Neural cell (in vitro differentiated cells): Measurements from ENCODE around the gene LAGE3. TPM values are rescaled to one million over a fixed set of nuclear protein-coding genes. Genes with fewer than 3 reads are reported as not detected.

ENCODE experiments used
- H2AFZ ChIP-seq: fragments of 200-600, 300-800 bp; sonication (generic), shearing (Covaris generic); 2 replicates; pipeline ENCODE4 v1.6.0; 2014; ENCODE audit warnings: low read depth, mild to moderate bottlenecking, antibody characterized with exemption, low read length, moderate library complexity
- H3F3A ChIP-seq: fragments of 200-600 bp; shearing (Covaris generic); 2 replicates; pipeline ENCODE4 v1.6.1; 2016; ENCODE audit warnings: mild to moderate bottlenecking, moderate library complexity, mixed read lengths, antibody characterized with exemption, low read length; ENCODE audit not compliant: insufficient read depth, poor library complexity, severe bottlenecking
- H3K27ac ChIP-seq: fragments of 200-600, 300-800 bp; sonication (generic), shearing (Covaris generic); 2 replicates; pipeline ENCODE4 v1.5.1; 2014; ENCODE audit warnings: mild to moderate bottlenecking, low read length, moderate library complexity
- H3K27me3 ChIP-seq: fragments of 300-800, 200-600 bp; sonication (generic), shearing (Covaris generic); 2 replicates; pipeline ENCODE4 v1.6.0; 2014; ENCODE audit warnings: mild to moderate bottlenecking, low read depth, low read length, moderate library complexity; ENCODE audit not compliant: insufficient read depth
- H3K36me3 ChIP-seq: fragments of 300-800, 200-600 bp; sonication (generic), shearing (Covaris generic); 2 replicates; pipeline ENCODE4 v1.5.1; 2014; ENCODE audit warnings: mild to moderate bottlenecking, antibody characterized with exemption, low read length, moderate library complexity; ENCODE audit not compliant: insufficient read depth
- H3K4me2 ChIP-seq: fragments of 300-800, 200-600 bp; sonication (generic), shearing (Covaris generic); 2 replicates; pipeline ENCODE4 v1.6.0; 2014; ENCODE audit warnings: mild to moderate bottlenecking, low read length
- H3K4me3 ChIP-seq: fragments of 300-800, 200-600 bp; sonication (generic), shearing (Covaris generic); 2 replicates; pipeline ENCODE4 v1.5.1; 2014; ENCODE audit warnings: mild to moderate bottlenecking, low read length, moderate library complexity
- H3K79me2 ChIP-seq: fragments of 200-600 bp; shearing (Covaris generic); replicated peaks from 2 replicates; pipeline ENCODE4 v1.6.0; 2014; ENCODE audit warnings: mild to moderate bottlenecking, low read length, moderate library complexity; ENCODE audit not compliant: insufficient read depth
- H3K9ac ChIP-seq: fragments of 300-800, 200-600 bp; sonication (generic), shearing (Covaris generic); 2 replicates; pipeline ENCODE4 v1.6.1; 2016; ENCODE audit warnings: mild to moderate bottlenecking, low read length, mixed read lengths
- H3K9me2 ChIP-seq: fragments of 200-600 bp; shearing (Covaris generic); 2 replicates; pipeline ENCODE4 v1.6.1; 2016; ENCODE audit warnings: mild to moderate bottlenecking, low read length, mixed read lengths; ENCODE audit not compliant: insufficient read depth
- H3K9me3 ChIP-seq: fragments of 200-600, 300-800 bp; sonication (generic), shearing (Covaris generic); 2 replicates; pipeline ENCODE4 v1.6.1; 2016; ENCODE audit warnings: mild to moderate bottlenecking, mixed run types, low read length, moderate library complexity, mixed read lengths
- H4K20me1 ChIP-seq: fragments of 200-600 bp; shearing (Covaris generic); 2 replicates; pipeline ENCODE4 v1.6.1; 2016; ENCODE audit warnings: mild to moderate bottlenecking, mixed run types; ENCODE audit not compliant: insufficient read depth
- CTCF ChIP-seq: fragments of 450-650 bp; IDR thresholded peaks from 2 replicates; pipeline ENCODE4 v1.5.1; 2014; ENCODE audit warnings: antibody characterized with exemption, mild to moderate bottlenecking, moderate library complexity; ENCODE audit not compliant: poor library complexity, severe bottlenecking
- EP300 ChIP-seq: fragments of 450-650 bp; conservative IDR thresholded peaks from 2 replicates; pipeline ENCODE4 v1.6.1; 2014; ENCODE audit warnings: antibody characterized with exemption, mild to moderate bottlenecking, moderate library complexity; ENCODE audit not compliant: poor library complexity, severe bottlenecking
- EZH2 ChIP-seq: fragments of 200-600, 300-800 bp; shearing (Covaris generic), sonication (generic); IDR thresholded peaks from 2 replicates; pipeline ENCODE4 v1.6.1; 2014; ENCODE audit warnings: antibody characterized with exemption, low read length, borderline replicate concordance, mild to moderate bottlenecking; ENCODE audit not compliant: insufficient read depth, poor library complexity, severe bottlenecking
- MXI1 ChIP-seq: fragments of 450-650 bp; conservative IDR thresholded peaks from 2 replicates; pipeline ENCODE4 v1.6.1; 2014; ENCODE audit warnings: antibody characterized with exemption, mild to moderate bottlenecking; ENCODE audit not compliant: poor library complexity, severe bottlenecking
- POLR2AphosphoS5 ChIP-seq: IDR thresholded peaks from 2 replicates; pipeline ENCODE4 v1.6.1; 2012
- RAD21 ChIP-seq: fragments of 450-650 bp; conservative IDR thresholded peaks from 2 replicates; pipeline ENCODE4 v1.6.1; 2014; ENCODE audit warnings: antibody characterized with exemption, mild to moderate bottlenecking, moderate library complexity
- REST ChIP-seq: IDR thresholded peaks from 2 replicates; pipeline ENCODE4 v1.6.1; 2012; ENCODE audit warnings: borderline replicate concordance
- SMC3 ChIP-seq: fragments of 450-650 bp; conservative IDR thresholded peaks from 2 replicates; pipeline ENCODE4 v1.6.1; 2014; ENCODE audit warnings: antibody characterized with exemption, mild to moderate bottlenecking, moderate library complexity; ENCODE audit not compliant: poor library complexity
- TAF1 ChIP-seq: IDR thresholded peaks from 2 replicates; pipeline ENCODE4 v1.6.1; 2012; ENCODE audit warnings: low read depth
- polyA plus RNA-seq: library from polyadenylated mRNA; depleted of rRNA; stranded (reverse); fragments of >200 nt; gene quantifications from 2 replicates; pipeline ENCODE4 v1.2.3, GENCODE V29; 2014

Gene LAGE3
- polyA plus RNA-seq, 1 donor from 2014 or later: 37.3 TPM

DNA sequence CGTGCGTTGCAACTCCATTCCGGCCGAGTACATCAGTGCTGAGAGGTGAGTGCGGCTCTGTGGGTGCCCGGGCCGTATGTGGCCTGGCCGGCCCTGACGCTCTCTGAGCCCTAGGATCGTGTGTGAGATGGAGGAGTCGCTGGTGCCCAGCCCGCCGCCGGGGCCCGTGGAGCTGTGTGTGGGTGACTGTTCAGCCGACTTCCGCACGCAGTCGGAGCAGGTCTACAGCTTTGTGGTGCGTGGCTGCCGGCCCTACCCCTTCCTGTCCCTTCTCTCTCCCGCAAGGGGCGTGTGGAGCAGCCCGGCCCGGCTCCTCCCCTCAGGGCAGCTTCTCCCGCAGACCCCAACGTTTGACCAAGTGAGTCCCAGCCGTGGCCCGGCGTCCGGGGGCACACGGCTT, 13.0 kb downstream of the LAGE3 start:
- no peak overlapping the region for H3K9ac ChIP-seq
- TF ChIP-seq TAF1: no peak
- TF ChIP-seq SMC3: no peak
- no peak for TF ChIP-seq REST
- no peak for TF ChIP-seq CTCF
- no peak for TF ChIP-seq RAD21
- TF ChIP-seq EZH2: no peak
- no peak for TF ChIP-seq MXI1
- no peak for TF ChIP-seq POLR2AphosphoS5
- TF ChIP-seq EP300: no peak
- H3K27ac ChIP-seq: no peak overlapping the region
- H3K27me3 ChIP-seq: no peaks in the 10 kb centered on the region
- H3F3A ChIP-seq: no peaks in the 10 kb centered on the region
- no peaks in the 10 kb centered on the region for H4K20me1 ChIP-seq
- H3K79me2 ChIP-seq: no peaks in the 10 kb centered on the region
- no peaks in the 10 kb centered on the region for H3K9me2 ChIP-seq
- H3K4me3 ChIP-seq: no peak overlapping the region
- H2AFZ ChIP-seq: no peak overlapping the region
- H3K4me2 ChIP-seq: no peak overlapping the region
- no peaks in the 10 kb centered on the region for H3K36me3 ChIP-seq
- no peaks in the 10 kb centered on the region for H3K9me3 ChIP-seq

DNA sequence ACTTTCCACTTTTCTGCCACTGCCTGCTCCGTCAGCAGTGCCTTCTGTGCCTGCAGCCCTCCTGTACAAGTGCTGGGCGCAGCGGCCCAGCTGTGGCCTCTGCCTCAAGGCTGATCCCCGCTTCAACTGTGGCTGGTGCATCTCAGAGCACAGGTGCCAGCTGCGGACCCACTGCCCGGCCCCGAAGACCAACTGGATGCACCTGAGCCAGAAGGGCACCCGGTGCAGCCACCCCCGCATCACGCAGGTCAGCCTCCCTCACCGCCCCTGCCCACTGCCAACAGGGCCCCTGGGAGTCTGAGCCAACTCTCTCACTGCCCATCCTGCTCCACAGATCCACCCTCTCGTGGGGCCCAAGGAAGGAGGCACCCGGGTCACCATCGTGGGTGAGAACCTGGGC, 13.5 kb downstream of the LAGE3 start:
- Histone ChIP-seq H3K9me3 (no peaks in the 10 kb centered on the region), H3K9me2 (no peaks in the 10 kb centered on the region), H3F3A (no peaks in the 10 kb centered on the region), H3K4me2 (no peak overlapping the region), H3K27me3 (no peaks in the 10 kb centered on the region), H3K4me3 (no peak overlapping the region), H3K27ac (no peak overlapping the region), H3K36me3 (no peaks in the 10 kb centered on the region), H3K9ac (no peak overlapping the region), H4K20me1 (no peaks in the 10 kb centered on the region), H2AFZ (no peak overlapping the region), H3K79me2 (peaks cover 3% of the 10 kb centered on the region)
- no peak for TF ChIP-seq SMC3
- TF ChIP-seq REST: no peak
